Ovary (tissue), 3 donors: ENCODE measurements around the gene TEDDM1.

Experiments
- EP300 ChIP-seq: sonication (generic); formaldehyde crosslinking; IDR thresholded peaks from one replicate; pipeline ENCODE4 v1.6.1; 2017; ENCODE audit warnings: antibody characterized with exemption
- TF ChIP-seq, protein P1 (sequence below), 3 donors: fragments of 450-650 bp in 2 of 3; fragments of 200-600 bp in 1 of 3; IDR thresholded peaks; one replicate each; pipeline versions ENCODE4 v1.5.1 to v1.8.0; 2016 to 2022; ENCODE audit warnings: antibody characterized with exemption in 3 of 3, mild to moderate bottlenecking in 1 of 3
- donor health status: DM: no; HTN: no; CAD: no.

DNA sequence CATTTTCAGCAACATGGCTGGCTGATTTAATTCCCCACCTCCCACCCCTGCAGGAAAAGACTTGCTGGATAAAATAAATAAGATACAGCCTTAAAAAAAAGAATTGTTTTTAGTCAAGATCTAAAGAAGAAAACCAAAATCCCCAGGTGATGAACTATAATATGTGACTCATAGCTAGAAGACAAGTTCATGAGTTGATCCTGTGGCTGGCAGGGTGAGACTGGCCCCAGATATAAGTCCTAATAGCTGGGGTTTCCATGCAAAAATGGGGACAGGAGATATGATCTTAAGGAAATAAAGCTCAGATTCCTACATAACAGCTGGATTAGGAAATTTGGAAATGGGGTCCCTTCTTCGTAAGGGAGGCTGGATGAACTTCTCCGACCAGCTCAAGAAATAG is 27.6 kb upstream of the TEDDM1 start:
- no peak for TF ChIP-seq EP300
- TF ChIP-seq, protein P1, sequence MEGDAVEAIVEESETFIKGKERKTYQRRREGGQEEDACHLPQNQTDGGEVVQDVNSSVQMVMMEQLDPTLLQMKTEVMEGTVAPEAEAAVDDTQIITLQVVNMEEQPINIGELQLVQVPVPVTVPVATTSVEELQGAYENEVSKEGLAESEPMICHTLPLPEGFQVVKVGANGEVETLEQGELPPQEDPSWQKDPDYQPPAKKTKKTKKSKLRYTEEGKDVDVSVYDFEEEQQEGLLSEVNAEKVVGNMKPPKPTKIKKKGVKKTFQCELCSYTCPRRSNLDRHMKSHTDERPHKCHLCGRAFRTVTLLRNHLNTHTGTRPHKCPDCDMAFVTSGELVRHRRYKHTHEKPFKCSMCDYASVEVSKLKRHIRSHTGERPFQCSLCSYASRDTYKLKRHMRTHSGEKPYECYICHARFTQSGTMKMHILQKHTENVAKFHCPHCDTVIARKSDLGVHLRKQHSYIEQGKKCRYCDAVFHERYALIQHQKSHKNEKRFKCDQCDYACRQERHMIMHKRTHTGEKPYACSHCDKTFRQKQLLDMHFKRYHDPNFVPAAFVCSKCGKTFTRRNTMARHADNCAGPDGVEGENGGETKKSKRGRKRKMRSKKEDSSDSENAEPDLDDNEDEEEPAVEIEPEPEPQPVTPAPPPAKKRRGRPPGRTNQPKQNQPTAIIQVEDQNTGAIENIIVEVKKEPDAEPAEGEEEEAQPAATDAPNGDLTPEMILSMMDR (IDR thresholded peaks at IDR 0.05) = no peak
